HG02571 (cell line): ENCODE results near the gene ROR2.

Source experiments
- ATAC-seq: cut with Tn5 transposase; IDR thresholded peaks from one replicate; pipeline ENCODE4 v1.9.1; 2021; ENCODE audit warnings: mild to moderate bottlenecking, moderate library complexity; ENCODE audit not compliant: unreplicated experiment

ROR2 gene

DNA sequence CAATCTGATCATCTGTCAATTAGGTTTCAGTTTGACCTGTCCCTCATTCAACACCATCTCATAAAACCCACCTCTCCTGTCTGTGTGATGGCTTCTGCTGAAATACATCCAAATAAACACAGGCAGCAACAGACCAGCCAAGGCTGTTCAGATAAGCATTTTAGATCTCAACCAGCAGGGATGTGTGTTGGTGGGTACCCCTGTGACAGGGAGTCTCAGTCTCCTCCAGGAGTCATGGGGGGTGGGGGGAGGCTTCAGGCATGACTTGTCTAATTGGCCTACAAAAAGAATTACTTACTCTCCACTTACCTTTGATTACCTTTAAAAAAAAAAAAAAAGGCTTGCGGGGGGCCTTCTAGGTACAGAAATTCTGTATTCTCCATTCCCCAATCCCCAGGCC lies 65.9 kb downstream of the ROR2 start:
- ATAC-seq, result no peak

DNA sequence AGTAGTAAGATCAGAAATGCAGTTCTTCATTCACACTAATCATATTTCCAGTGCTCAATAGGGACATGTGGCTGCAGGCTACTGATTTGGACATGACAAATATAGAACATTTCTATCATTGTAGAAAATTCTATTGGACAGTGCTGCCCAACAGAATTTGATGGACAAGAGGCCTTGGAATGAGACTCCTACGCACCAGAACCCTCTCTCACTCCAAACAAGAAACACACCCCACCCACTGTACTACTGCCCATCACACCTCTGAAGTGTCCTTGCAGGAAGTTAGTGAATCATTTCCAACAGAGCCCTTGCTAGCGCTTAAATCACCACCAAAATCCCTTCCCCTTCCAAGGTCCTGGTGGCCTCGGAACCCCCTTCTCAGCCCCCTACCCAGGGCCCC lies 66.5 kb downstream of the ROR2 start:
- ATAC-seq, result no peak

DNA sequence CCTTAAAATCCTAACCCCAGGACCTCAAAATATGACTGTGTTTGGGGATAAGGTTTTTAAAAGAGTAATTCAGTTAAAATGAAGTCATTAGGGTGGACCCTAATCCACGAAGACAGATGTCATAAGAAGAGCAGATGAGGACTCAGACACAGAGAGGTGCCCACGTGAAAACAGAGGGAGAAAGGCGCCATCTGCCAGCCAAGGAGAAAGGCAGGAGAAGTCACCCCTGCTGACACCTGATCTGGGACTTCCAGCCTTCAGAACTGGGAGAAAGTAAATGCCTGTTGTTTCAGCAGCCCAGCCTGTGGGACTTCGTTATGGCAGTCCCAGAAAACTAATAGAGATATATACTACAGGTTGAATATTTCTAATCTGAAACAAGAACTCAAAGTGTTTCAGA lies 67.4 kb downstream of the ROR2 start:
- no peak for ATAC-seq

- ATAC-seq, result no peak
These were observed 69.6 kb downstream of the ROR2 start for GRCh38 chr9:91880378-91880972.

- no peak for ATAC-seq
These were observed 70.8 kb downstream of the ROR2 start for GRCh38 chr9:91879231-91879630.

DNA sequence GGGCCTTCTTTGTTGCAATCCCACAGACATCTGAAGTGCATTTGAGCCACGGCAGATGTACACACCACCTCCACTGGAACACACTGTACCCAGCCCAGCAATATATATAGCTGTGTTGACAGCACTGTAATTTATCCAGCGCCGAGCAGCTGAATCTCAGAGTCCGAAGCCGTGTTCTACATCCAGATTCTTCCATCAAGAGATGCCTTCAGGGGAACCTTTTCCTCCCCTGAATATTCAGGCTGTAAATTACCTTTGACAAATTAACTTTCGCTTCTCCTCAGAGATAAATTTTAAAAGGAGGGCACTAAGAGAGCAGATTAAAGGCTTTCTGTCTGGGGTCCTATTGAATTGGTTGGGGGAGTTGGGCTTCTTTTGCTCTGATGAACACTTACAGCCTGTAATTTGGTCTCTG lies 76.4 kb downstream of the ROR2 start:
- no peak for ATAC-seq

DNA sequence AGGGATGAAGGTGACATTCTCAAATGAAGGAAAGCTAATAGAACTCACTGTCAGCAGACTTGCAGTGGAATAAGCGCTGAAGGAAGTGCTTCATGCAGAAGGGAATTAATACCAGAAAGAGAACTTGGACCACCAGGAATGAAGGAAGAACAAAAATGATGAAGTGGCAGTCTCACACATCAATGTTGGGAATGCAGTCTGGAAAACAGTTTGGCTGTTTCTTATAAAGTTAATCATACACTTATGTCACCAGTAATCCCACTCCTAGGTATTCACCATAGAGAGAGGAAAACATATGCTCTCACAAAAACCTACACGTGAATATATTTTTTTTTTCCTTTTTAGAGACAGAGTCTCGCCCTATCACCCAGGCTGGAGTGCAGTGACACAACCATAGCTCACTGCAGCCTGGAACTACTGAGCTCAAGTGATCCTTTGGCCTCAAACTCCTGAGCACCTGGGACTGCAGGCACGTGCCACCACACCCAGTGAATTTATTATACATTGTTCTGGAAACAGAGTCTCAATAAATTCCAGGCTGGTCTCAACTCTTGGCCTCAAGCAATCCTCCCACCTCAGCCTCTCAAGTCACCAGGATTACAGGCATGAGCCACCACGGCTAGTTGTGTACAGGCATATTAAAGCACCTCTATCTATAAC lies 81.2 kb downstream of the ROR2 start:
- ATAC-seq, result no peak

GRCh38 chr9:91867740-91868139 lies 82.3 kb downstream of the ROR2 start:
- no peak for ATAC-seq

GRCh38 chr9:91865041-91865440 lies 85.0 kb downstream of the ROR2 start:
- ATAC-seq, result no peak

GRCh38 chr9:91864380-91864779 lies 85.6 kb downstream of the ROR2 start:
- no peak for ATAC-seq

- ATAC-seq, result no peak
These were observed 86.6 kb downstream of the ROR2 start for GRCh38 chr9:91863469-91863868.

DNA sequence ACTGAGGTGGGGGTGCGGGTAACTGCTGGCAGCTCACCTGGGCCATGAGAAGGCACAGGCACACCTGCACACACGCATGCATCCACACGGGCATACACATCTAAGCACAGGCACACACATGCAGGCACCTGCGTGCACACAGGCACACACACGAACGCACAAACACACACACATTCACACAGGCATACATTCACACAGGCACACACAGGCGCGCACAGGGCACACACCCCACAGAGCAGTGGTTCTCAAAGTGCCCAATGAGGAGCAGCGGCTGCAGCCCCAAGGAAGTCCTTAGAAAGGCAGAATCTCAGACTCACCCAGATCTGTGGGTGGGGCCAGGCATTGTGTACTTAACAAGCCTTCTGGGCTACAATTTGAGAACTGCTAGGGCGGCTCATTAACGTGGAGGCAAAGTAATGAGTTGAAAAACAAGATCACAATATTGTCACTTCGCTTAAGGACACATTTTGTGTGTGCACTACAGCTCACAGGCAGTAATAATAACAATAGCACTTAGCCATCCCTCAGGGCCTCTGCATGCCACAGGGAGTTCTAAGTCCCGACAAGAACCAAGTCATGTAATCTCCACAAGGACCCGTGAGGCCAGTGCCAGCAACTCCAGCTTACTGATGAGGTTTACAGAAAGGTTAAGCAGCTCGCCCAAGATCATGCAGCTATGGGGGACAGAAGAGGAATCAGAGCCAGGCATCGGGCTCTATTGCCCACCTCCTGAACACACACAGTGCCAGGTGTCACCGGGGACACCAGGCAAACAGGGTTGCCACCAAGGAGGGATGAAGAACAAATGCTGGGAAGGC lies 91.6 kb downstream of the ROR2 start:
- no peak for ATAC-seq

- ATAC-seq, result no peak
These were observed 92.5 kb downstream of the ROR2 start for GRCh38 chr9:91857291-91858212.

- no peak for ATAC-seq
These were observed 93.6 kb downstream of the ROR2 start for GRCh38 chr9:91856419-91856818.

DNA sequence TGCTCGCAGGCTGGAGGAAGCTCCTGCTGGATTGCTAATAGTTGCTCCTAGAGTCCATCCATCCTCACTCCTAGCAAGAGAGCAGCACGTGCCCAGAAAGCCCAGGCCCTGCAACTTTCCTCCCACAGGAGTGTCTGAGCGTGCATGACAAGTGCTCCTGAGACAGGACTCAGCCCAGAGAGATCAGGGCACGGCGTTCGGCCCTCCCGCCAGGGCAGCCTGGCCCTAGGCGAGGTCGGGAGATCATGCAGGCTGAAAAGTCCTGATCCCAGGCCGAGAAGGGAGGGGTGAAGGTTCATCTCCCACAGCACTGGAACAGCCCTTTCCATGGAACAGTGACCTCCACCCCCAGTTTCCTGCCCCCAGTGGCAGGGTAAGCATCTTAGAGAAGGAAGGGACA lies 94.8 kb downstream of the ROR2 start:
- no peak for ATAC-seq

GRCh38 chr9:91852801-91853347 lies 97.2 kb downstream of the ROR2 start:
- ATAC-seq, result no peak

DNA sequence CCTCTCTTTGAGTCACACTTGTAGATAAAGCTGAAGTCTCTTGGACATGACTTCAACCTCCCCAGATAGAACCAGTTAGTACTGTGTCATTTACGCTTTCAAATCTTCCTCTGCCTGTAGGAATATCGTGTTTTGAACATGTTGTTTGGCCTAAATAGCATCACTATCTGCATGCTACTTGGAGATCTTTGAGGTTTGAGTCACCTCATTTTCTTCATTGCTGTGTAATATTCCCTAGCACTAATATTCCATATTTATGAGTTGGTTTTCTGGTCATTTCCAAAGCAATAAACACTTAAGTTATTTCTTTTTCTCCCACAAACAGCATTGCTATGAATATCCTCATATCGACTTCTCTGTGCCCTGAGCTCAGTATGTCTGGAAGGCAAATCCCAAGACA lies 100.3 kb downstream of the ROR2 start:
- ATAC-seq, result no peak

GRCh38 chr9:91848146-91848545 lies 101.9 kb downstream of the ROR2 start:
- no peak for ATAC-seq

GRCh38 chr9:91847581-91848091 lies 102.4 kb downstream of the ROR2 start:
- no peak for ATAC-seq

DNA sequence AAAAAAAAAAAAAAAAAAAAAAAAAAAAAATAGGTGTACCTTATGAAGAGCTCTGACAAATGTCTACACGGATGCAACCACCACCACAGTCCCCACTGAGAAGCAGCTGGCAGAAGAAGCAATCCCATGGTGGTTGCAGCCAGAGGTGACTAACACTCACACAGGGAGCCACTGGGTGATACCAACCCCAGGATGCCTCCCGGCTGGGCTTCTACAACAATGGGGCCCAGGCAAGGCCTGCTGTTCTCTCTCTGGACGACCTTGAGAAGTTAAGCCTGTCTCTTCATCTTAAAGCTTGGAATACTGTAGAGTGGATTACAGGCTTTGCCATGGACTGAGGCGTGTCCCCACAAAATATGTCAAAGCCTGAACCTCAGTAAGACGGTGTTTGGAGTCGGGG lies 104.1 kb downstream of the ROR2 start:
- ATAC-seq, result no peak
